Measurements from ENCODE around the gene CCDC106. TPM values are rescaled to one million over a fixed set of nuclear protein-coding genes. Genes with fewer than 3 reads are reported as not detected.

The CCDC106 gene
- total RNA-seq, 1 experiment from 2014 or later, result 11.4 TPM

DNA sequence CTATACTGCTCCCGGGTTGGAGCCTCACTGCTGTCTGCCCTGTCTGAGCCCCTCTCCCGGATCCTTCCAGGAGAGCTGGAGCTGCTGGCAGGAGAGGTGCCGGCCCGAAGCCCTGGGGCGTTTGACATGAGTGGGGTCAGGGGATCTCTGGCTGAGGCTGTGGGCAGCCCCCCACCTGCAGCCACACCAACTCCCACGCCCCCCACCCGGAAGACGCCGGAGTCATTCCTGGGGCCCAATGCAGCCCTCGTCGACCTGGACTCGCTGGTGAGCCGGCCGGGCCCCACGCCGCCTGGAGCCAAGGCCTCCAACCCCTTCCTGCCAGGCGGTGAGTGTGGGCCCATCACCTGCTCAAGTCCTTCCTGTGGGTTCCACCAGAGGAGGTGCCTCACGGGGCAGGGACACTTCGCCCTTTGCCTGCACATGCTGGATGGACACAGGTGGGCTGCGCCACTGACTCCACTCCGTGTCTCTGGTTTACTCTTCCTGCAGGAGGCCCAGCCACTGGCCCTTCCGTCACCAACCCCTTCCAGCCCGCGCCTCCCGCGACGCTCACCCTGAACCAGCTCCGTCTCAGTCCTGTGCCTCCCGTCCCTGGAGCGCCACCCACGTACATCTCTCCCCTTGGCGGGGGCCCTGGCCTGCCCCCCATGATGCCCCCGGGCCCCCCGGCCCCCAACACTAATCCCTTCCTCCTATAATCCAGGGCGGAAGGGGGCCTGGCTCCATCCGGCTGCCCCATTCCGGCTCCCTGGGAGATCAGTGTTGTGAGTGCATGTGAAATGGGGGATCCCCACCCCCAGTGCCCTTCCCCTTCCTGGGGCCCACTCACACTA lies 46.9 kb downstream of the CCDC106 start:
- DNase-seq (ENCODE audit: low spot score), result no peak

DNA sequence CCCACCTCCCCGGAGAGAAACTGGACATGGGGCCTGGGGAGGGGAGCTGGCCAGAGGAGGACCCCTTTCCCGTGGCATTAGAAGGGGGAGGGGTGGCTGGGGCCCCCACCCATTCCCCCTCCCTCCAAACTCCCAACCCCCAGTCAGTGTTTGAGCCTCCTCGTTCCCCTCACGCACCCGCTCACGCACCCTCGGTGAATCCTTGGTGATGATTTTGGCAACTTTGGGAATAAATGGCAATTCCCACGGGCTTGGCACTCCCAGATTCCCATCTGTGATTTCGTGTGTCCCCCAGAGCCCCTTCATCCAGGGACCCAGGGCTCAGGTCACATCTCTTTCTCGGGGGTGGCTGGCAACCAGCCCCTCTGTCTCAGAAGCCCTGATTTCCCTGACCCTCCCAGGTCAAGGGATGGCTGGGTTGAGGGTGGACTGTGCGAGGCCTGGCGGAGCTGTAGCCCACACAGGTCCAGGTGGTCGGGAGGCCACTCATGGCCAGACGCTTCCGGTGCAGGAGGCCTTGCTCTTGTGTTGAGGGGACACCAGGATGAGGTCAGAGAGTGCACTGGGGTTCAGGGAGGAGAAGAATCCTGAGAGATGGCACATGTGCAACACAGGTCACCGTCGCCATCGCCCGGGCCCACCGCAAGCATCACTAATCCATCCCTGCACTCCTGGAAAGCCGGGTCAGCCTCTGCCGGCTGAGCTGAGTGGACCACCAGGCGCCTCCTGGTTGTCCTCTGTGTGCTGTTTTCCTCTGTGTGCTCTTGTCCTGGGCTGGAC lies 47.7 kb downstream of the CCDC106 start:
- DNase-seq (ENCODE audit: low spot score), result no peak

DNA sequence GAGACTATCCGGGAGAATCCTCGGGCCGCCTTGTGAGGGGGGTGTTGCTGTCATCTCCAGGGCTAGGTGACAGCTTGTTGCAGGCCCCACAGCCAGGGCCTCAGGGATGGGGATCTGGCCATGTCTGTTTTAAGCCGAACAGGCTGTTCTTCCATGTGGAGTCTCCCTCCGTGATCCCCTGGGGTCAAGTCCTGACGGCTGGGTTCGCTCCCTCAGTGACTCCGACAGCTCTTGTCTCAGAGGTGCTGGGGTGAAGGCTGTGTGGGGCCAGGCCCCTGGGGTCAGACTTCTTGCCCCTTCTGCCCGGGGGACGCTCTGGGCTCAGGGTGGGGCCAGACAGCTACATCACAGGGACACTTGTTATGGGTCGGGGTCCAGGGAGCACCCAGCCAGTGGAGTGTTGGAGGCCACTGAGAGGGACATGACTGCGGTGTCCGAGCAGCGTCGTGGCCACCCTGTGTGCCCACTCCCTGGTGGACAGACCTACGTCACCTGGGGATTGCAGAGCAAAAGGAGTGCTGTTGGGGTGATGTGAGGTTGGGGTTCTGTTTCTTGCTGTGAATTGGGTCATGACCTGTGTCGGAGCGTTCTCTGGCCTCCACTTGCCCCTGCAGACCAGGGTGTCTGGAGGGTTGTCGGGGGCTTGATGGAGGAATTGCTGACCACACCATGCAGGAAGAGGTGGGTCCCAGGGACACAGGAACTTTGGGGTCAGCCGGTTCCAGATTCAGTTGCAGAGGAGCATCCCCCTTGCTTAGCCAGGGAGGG lies 48.5 kb downstream of the CCDC106 start:
- DNase-seq (ENCODE audit: low spot score), result no peak

DNA sequence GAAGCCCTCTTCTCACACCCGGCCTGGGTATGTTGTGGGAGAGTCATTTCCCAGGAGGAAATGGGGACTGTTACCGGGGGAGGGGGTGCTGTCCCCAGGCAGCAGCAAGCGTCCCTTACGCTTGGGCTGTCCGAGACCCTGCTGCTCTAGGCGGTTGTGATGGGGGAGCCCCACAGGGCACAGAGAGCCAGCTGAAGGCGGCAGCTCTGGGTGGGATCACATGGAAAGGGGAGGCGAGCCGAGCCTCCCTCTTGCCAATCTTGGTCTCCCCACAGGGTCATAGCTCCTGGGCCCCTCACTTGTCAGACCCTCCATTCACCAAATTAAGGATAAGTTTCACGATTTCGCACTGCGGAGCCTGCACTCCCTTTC lies 49.0 kb downstream of the CCDC106 start:
- DNase-seq (ENCODE audit: low spot score), result no peak

DNA sequence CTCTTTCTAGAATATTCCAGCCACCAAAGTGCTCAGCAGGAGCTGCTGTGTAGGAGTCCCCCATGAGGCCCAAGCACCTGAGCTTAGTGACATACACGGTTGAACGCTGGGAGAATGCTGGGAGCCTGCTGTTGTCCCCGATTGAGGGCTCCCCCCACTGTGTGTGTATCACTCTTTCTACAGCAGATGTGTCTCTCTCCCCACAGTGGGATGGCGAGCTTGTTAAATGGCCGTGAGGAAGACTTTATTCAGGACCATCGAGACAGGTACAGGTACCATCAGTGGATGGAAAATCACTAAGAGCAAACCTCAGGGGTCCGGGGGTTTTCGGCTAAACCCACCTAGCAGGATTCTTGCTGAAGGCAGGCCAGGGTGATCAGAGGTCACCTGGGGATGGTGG lies 49.7 kb downstream of the CCDC106 start:
- no peak for DNase-seq (ENCODE audit: low spot score)

DNA sequence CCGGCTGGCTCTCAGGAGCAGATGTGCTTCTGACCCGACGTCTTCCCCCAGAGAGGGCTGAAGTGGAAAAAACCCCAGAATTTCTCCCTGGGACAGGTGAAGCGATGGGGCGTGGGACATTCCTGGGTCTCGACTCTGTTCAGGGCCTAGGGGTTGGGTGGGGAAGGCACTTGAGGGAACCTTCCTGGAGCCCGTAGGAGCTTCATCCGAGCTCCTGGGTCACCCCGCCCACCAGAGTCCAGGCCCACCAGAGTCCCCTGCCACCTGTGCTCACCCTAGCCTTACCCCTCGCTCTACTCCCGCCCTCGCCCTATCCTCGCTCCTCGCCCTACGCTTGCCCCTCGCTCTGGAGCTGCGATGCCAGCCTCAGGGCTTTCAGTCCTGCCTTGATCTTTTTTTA lies 50.2 kb downstream of the CCDC106 start:
- no peak for DNase-seq (ENCODE audit: low spot score)

DNA sequence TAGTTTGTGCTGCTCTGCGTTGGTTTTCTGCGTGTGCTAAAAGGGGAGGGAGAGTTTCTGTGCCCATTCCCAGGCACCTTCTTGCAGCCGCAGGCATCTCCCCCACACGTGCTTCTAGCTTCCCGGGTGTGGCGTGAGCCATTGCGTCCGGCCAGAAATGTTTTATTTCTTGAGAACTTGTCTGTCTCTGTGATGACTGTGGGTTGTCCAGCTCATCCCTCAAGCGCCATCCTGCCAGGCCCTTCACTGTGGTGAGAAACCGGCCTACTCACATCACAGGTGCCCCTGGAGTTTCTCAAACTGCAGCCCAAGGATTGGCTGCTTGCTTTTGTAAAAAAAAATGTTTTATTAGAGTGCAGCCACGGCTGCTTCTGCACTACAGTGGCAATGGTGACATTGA lies 51.2 kb downstream of the CCDC106 start:
- DNase-seq (ENCODE audit: low spot score), result no peak

DNA sequence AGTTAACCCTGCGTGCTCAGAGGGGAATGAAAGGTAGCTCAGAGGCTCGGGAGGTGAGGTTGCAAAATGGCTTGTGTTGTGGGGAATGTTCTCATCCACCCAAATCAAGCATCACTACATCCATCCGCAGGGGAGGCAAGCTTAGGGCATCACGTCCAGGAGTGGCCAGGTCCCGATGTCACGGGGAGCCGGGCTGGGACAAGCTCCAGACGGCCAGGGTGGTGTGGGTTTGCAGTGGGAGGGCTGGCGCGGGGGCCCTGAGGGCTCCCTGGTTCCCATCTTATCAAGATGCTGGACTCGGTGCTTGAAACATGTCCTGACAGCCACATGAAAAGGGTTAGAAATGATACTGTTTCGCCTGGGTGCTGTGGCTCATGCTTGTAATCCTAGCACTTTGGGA lies 52.8 kb downstream of the CCDC106 start:
- no peak for DNase-seq (ENCODE audit: low spot score)

DNA sequence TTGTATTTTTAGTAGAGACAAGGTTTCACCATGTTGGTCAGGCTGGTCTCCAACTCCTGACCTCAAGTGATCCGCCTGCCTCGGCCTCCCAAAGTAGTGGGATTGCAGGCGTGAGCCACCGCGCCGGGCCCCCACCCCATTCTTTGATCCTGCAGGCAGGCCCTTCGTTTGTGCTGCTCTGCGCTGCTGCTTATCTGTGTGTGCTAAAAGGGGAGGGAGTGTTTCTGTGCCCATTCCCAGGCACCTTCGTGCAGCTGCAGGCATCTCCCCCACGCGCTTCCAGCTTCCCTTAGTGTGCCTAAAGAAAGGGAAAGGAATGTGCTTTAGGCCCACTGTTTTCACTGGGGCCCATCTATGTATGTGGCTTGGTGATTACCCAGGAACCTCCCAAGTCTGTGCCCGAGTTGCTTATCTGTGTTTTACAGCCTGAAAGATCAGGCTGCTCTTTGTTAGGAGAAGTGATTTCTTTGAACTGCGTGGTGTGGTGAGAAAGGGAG lies 54.2 kb downstream of the CCDC106 start:
- no peak for DNase-seq (ENCODE audit: low spot score)

Other genes with a start within 250 kb of the CCDC106 start
- 2,696 and 2,806 TPM in 2 replicates for gene UBE2S, start 240.4 kb upstream of the CCDC106 start, total RNA-seq (2014; rRNA removed; shearing (Covaris generic))
- not detected in 2 replicates for gene SHISA7, start 204.9 kb upstream of the CCDC106 start, total RNA-seq (2014; rRNA removed; shearing (Covaris generic))
- gene ISOC2, start 186.6 kb upstream of the CCDC106 start, total RNA-seq (2014; rRNA removed; shearing (Covaris generic)), result 323 and 339 TPM in 2 replicates
- 0.41 and 0.83 TPM in 2 replicates for gene C19orf85, start 183.5 kb upstream of the CCDC106 start, total RNA-seq (2014; rRNA removed; shearing (Covaris generic))
- gene ZNF628, start 171.6 kb upstream of the CCDC106 start, total RNA-seq (2014; rRNA removed; shearing (Covaris generic)), result 29.9 TPM in 2 replicates
- 28.9 and 34.9 TPM in 2 replicates for gene NAT14, start 163.0 kb upstream of the CCDC106 start, total RNA-seq (2014; rRNA removed; shearing (Covaris generic))
- 0.18 TPM in 1 of 2 replicates, not detected in the other for gene SSC5D, start 159.8 kb upstream of the CCDC106 start, total RNA-seq (2014; rRNA removed; shearing (Covaris generic))
- gene SBK2, start 111.1 kb upstream of the CCDC106 start, total RNA-seq (2014; rRNA removed; shearing (Covaris generic)), result not detected in 2 replicates
- 0.16 and 0.53 TPM in 2 replicates for gene SBK3, start 102.7 kb upstream of the CCDC106 start, total RNA-seq (2014; rRNA removed; shearing (Covaris generic))
- gene ZNF579, start 67.4 kb upstream of the CCDC106 start, total RNA-seq (2014; rRNA removed; shearing (Covaris generic)), result 17.0 and 23.1 TPM in 2 replicates
- gene FIZ1, start 48.7 kb upstream of the CCDC106 start, total RNA-seq (2014; rRNA removed; shearing (Covaris generic)), result 15.9 and 19.2 TPM in 2 replicates
- gene ZNF524, start 47.9 kb upstream of the CCDC106 start, total RNA-seq (2014; rRNA removed; shearing (Covaris generic)), result 69.6 and 81.2 TPM in 2 replicates
- 9.1 and 9.6 TPM in 2 replicates for gene ZNF865, start 42.6 kb upstream of the CCDC106 start, total RNA-seq (2014; rRNA removed; shearing (Covaris generic))
- gene ZNF784, start 23.6 kb upstream of the CCDC106 start, total RNA-seq (2014; rRNA removed; shearing (Covaris generic)), result 17.5 and 19.9 TPM in 2 replicates
- 16.1 and 18.8 TPM in 2 replicates for gene ZNF580, start 7.2 kb upstream of the CCDC106 start, total RNA-seq (2014; rRNA removed; shearing (Covaris generic))
- 40.9 and 43.2 TPM in 2 replicates for gene ZNF581, start 4.6 kb upstream of the CCDC106 start, total RNA-seq (2014; rRNA removed; shearing (Covaris generic))
- 799 and 894 TPM in 2 replicates for gene U2AF2, start 6.8 kb downstream of the CCDC106 start, total RNA-seq (2014; rRNA removed; shearing (Covaris generic))
- gene EPN1, start 27.0 kb downstream of the CCDC106 start, total RNA-seq (2014; rRNA removed; shearing (Covaris generic)), result 195 and 216 TPM in 2 replicates
- gene NLRP9, start 90.2 kb downstream of the CCDC106 start, total RNA-seq (2014; rRNA removed; shearing (Covaris generic)), result not detected in 2 replicates
- not detected in 2 replicates for gene RFPL4A, start 110.9 kb downstream of the CCDC106 start, total RNA-seq (2014; rRNA removed; shearing (Covaris generic))
- not detected in 2 replicates for gene RFPL4AL1, start 120.9 kb downstream of the CCDC106 start, total RNA-seq (2014; rRNA removed; shearing (Covaris generic))
- gene NLRP11, start 183.8 kb downstream of the CCDC106 start, total RNA-seq (2014; rRNA removed; shearing (Covaris generic)), result 0.08 TPM in 1 of 2 replicates, not detected in the other
- gene NLRP4, start 188.3 kb downstream of the CCDC106 start, total RNA-seq (2014; rRNA removed; shearing (Covaris generic)), result not detected in 2 replicates

Data from HT-29 (cell line).